Measurements from ENCODE around the gene HOXB5. TPM values are rescaled to one million over a fixed set of nuclear protein-coding genes. Genes with fewer than 3 reads are reported as not detected.
A peak's percentile ranks its signal among the peaks of the same experiment; 100 is the strongest.

The HOXB5 gene
- total and polyA plus RNA-seq, 3 donors from 2014 or later: 0.50 to 1.7 (median 0.71) TPM

DNA sequence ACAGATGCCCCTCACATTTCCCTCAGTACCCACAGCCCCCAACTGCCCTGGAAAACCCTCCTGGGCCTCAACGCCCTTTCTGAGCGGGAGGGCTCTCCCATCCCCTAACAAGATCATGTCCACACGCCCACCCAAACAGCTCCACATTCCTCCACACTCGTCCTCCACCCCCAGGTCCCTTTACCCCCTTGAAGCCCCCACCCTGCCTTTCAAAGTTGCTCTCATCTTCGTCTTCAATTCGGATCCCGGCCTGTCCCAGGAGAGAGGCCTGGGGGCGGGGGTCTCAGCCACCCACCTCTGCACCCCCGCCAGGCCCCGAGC lies 29.8 kb downstream of the HOXB5 start:
- H3K27me3 ChIP-seq: no peaks in the 10 kb centered on the region
- DNase-seq: no peak
- H3K4me3 ChIP-seq: peak overlapping the region; percentile 39 to 50
- no peaks in the 10 kb centered on the region for H3K9me3 ChIP-seq
- H3K4me1 ChIP-seq: no peaks in the 10 kb centered on the region
- 11 to 18% methylated on average over 10 of the region's 10 CpGs for WGBS, 2 donors
- no peaks in the 10 kb centered on the region for H3K36me3 ChIP-seq (ENCODE audit: low read depth, missing control alignments)
- no peak overlapping the region for H3K27ac ChIP-seq
- TF ChIP-seq POLR2A (IDR thresholded peaks at IDR 0.05) (no peak), CTCF (IDR thresholded peaks at IDR 0.05) (no peak)
- intact Hi-C loops (cut with DNase I; ENCODE audit: low total_unique reads): no loop called here

DNA sequence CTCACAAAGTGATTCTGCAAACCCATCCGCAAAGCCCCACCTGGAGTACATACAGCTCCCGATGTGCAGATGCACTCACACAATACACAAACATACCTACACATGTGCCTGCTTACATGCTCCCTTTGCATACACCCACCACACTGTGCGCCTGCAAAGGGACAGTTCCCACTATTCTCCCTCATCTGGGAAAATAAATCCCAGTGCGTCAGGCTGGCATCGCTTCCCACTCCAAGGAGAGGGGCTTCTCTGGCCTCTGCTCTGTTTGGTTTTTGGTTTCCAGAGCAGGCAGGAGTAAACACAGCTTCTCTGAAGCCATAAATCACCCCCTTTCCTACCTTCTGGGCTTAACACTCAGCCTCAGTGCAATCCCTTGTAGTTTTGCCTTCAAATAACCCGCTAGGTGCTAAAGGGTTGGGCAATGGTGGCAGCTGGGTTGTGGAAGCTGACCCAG lies 30.2 kb downstream of the HOXB5 start:
- Histone ChIP-seq H3K27me3 (no peaks in the 10 kb centered on the region), H3K36me3 (ENCODE audit: low read depth, missing control alignments) (no peaks in the 10 kb centered on the region), H3K27ac (no peak overlapping the region), H3K4me3 (peak overlapping the region in 1 of 2 donors; percentile 50), H3K4me1 (no peaks in the 10 kb centered on the region), H3K9me3 (no peaks in the 10 kb centered on the region)
- intact Hi-C loops (cut with DNase I; ENCODE audit: low total_unique reads): no loop called here
- no peak for TF ChIP-seq CTCF (IDR thresholded peaks at IDR 0.05)
- TF ChIP-seq POLR2A (IDR thresholded peaks at IDR 0.05): no peak
- no peak for DNase-seq
- 43% methylated on average over 6 of the region's 6 CpGs for WGBS, 2 donors

- H3K4me1 ChIP-seq: no peaks in the 10 kb centered on the region
- H3K27me3 ChIP-seq: no peaks in the 10 kb centered on the region
- DNase-seq: no peak
- H3K27ac ChIP-seq: no peak overlapping the region
- H3K4me3 ChIP-seq: no peak overlapping the region
- intact Hi-C loops (cut with DNase I; ENCODE audit: low total_unique reads): no loop called here
- WGBS, 2 donors: 54% methylated on average over 5 of the region's 5 CpGs
- no peaks in the 10 kb centered on the region for H3K9me3 ChIP-seq
- no peaks in the 10 kb centered on the region for H3K36me3 ChIP-seq (ENCODE audit: low read depth, missing control alignments)
- no peak for TF ChIP-seq CTCF (IDR thresholded peaks at IDR 0.05)
- no peak for TF ChIP-seq POLR2A (IDR thresholded peaks at IDR 0.05)
These were observed 30.6 kb downstream of the HOXB5 start for GRCh38 chr17:48562934-48563333.

GRCh38 chr17:48561884-48562810 lies 31.4 kb downstream of the HOXB5 start:
- intact Hi-C loops (cut with DNase I; ENCODE audit: low total_unique reads): no loop called here
- 61 to 66% methylated on average over 15 of the region's 15 CpGs for WGBS, 2 donors
- H3K27me3 ChIP-seq: no peaks in the 10 kb centered on the region
- DNase-seq: no peak
- no peak overlapping the region for H3K27ac ChIP-seq
- TF ChIP-seq POLR2A (IDR thresholded peaks at IDR 0.05) (no peak), CTCF (IDR thresholded peaks at IDR 0.05) (no peak)
- H3K4me3 ChIP-seq: no peak overlapping the region
- H3K36me3 ChIP-seq (ENCODE audit: low read depth, missing control alignments): no peaks in the 10 kb centered on the region
- no peaks in the 10 kb centered on the region for H3K9me3 ChIP-seq
- H3K4me1 ChIP-seq: no peaks in the 10 kb centered on the region

All from testis (tissue), 3 donors.